HL-60/S4 (cell line): Measurements from ENCODE around the gene NMB.
"Not testable (repeated sequence)": the region's sequence is repeated elsewhere in the genome, so short reads cannot be mapped to it uniquely, and the experiment has no call there.

ENCODE experiments used
- in situ Hi-C: fragments of 300-500 bp; cut with MboI; formaldehyde crosslinking; loops from 2 replicates; pipeline ENCODE4 v1.14.3; 2022; ENCODE audit warnings: low sequenced_read_pairs

The NMB gene

DNA sequence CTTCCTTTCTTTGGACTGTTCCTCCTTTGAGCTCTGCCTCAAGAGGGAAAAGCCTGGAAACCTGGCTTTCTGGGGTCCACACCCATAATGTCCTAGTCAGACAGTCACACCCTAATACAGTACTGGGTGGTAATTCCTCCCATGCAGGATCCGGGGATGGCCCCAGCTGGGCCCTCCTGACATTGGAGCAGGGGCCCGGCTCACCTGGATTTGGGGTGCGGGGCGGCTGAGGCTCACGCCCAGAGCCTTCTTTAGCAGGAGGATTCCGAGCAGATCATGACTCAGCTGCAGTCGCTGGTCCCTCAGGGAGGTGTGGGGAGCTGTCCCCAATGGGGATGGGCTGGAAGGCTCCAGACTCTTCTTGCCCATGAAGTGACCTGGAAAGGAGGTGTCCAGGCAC, 1.0 kb downstream of the NMB start:
- in situ Hi-C loops = no loop called here

DNA sequence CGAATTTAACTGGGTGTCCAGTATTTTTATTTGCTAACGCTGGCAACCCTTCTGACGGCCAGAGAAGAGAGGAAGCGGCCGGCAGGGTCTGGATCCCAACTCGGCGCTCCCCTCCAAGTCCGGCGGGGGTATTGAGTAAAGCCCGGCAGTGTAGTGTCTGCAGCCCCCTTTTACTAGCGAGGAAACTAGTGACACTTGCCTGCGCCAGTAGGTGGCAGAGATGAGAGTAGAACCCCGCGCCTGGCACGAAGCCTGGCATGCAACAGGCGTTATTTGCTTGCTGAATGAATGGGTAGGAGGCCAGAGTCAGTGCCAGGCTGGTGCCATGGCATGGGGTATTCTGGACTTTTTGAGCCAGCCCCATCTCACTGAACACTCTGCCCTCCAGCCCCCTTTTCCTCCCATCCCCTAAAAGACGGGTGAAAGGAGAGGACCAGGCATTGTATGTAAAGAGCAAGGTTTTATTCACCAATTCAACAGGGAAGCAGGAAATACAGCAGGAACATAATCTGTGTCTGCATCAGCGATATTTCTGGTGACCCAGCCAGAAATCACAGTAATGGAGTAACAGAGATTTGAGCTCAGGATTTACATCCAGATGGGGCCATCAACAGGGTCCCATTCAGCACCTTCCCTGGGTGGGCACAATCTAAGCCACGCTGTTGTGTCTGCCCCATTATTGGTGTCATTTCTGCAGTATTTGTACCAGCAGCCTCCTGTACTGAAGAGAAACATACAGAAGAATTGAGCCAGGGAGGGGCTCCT, 3.1 kb downstream of the NMB start:
- in situ Hi-C loops = no loop called here

GRCh38 chr15:84653910-84654688, 3.9 kb downstream of the NMB start, which contains the start of gene WDR73:
Gene WDR73, minus strand, starts transcription at chr15:84654283. Its CDS starts 9 bp downstream, at chr15:84654274.
- in situ Hi-C loops = no loop called here

DNA sequence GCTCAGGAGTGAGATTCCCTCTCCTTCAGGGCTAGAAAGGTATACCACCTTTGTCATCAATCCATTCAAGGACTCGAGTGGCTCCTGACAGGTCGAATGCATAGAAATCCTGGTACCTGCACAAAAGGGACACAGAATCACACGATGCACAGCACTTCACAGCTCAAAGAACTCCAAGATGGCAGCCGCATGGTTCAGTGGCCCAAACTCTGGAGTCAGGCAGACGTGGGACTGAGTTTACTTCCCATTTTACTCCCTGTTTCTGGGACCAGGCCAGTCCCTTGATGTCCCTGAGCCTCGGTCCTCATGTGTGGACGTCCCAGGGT, 4.5 kb downstream of the NMB start:
- in situ Hi-C loops = no loop called here

- in situ Hi-C loops = no loop called here
These were observed 8.3 kb downstream of the NMB start for GRCh38 chr15:84649706-84650105.

- in situ Hi-C loops = no loop called here
These were observed 9.5 kb downstream of the NMB start for GRCh38 chr15:84648539-84648938.

GRCh38 chr15:84647726-84648125, 10.3 kb downstream of the NMB start:
- in situ Hi-C loops = no loop called here

DNA sequence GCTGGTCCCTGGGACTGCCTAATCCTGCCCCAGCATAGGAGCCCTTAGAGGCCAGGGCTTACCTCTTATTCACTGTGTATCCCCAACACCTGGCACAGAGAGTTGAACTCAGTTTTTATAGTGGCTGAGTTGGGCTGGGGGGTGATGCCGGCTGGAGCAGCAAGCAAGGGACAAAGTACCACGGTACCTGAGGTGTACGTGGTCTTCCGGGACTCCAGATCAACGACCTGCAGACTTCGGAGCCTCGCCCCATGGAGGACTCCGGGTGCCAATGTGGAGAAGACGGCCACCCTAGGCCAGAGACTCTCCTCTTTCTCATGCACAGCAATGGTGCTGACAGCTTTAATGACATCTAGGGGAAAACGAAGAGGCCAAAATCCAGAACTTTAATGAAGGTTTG, 12.0 kb downstream of the NMB start:
- in situ Hi-C loops = no loop called here

DNA sequence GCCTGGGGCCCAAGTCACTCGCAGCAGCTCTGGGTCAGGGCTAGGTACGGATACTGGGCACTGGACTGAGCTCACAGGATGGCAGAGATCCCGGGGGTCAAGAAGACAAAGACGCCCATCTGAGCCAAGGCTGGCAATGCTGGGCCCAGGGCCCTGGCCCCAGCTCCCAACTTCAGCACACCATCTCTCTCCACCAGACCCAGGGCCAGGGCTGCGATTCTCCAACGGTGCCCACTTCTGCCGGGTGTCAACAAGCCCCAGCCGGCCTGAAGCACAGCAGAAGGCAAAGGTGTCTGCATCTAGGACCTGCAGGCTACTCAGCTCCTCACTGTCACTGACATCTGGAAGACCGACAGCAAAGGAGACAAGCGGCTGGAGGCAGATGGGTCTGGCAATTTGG, 12.5 kb downstream of the NMB start:
- in situ Hi-C loops = no loop called here

DNA sequence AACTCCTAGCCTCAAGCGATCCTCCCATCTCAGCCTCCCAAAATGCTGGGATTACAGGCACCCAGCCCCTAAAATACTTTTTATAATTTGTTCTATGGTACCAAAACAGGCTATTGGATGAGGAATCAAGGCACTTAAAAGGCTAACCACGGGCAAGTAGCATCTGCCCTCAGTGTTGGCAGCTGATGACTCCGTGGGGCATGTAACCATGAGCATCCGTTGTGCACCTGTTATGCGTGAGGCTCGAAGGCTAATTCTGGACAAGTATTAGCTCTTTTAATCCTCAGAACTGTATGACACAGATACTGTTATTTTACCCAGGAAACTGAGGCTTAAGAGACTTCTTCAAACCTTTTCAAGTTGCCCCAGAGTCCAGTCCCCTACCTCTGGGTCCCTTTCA, 14.2 kb downstream of the NMB start:
- in situ Hi-C loops = no loop called here

GRCh38 chr15:84642640-84643039, 15.4 kb downstream of the NMB start:
- in situ Hi-C loops = not testable (repeated sequence)

DNA sequence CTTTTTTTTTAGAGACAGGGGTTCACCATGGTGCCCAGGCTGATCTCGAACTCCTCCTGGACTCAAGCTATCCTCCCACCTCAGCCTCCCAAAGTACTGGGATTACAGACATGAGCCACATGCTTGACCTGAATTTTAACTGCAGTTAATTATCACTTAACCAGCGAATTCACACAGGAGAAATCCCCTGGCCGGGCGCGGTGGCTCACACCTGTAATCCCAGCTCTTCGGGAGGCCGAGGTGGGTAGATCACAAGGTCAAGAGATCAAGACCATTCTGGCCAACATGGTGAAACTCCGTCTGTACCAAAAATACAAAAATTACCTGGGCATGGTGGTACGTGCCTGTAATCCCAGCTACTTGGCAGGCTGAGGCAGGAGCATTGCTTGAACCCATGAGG, 16.1 kb downstream of the NMB start:
- in situ Hi-C loops = not testable (repeated sequence)

GRCh38 chr15:84638103-84638502, 19.9 kb downstream of the NMB start:
- in situ Hi-C loops = no loop called here

GRCh38 chr15:84634228-84634837, 23.7 kb downstream of the NMB start:
- in situ Hi-C loops = no loop called here

- in situ Hi-C loops = no loop called here
These were observed 24.4 kb downstream of the NMB start for GRCh38 chr15:84633311-84634227.

GRCh38 chr15:84631706-84632272, 26.2 kb downstream of the NMB start:
- in situ Hi-C loops = no loop called here

GRCh38 chr15:84629033-84629432, 29.0 kb downstream of the NMB start:
- in situ Hi-C loops = no loop called here

DNA sequence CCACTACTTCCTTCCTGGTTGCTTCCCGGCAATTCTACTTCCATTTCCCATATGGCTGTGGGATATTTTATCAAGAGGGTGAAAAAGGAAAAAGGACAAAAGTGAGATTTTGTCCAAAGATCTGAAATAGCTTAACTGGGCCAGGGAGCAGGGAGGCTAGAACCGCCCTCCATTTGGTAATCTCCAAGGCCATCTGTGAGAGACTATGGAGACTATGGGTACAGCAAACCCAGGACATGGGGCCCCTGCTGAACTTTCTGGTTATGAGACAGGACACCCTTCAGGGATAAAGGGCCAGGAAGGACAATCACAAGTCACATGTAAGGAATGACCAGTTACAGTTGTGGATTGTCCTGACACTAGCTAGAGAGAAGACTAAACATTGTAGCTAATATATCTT, 32.9 kb downstream of the NMB start:
- in situ Hi-C loops = no loop called here

DNA sequence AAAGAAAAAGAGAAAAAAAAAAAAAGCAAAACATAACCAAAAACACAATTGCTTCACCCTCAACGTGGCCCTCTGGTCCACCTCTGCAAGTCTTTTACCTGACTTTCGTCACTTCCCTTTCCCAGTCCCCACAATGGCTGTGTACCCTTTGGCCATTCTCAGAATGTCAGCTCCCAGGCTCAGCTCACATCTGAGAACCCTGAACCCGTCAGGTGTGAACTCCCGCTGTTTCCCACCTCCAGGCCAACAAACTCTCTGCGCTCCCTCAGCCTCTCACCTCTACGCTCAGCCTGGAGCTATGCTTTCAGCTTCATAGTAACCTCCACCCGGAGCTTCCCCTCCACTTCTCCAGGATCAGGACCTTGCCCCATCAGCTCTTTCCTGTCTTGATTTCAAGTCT, 33.6 kb downstream of the NMB start:
- in situ Hi-C loops = no loop called here

GRCh38 chr15:84621358-84621979, 36.5 kb downstream of the NMB start:
- in situ Hi-C loops = no loop called here
